HEK293T (cell line): ENCODE data around the gene VIT.

Source experiments
- CTCF ChIA-PET: fragments of 350-600 bp; formaldehyde crosslinking; extraction: SDS; loops from one replicate; lab custom pipeline; 2021; ENCODE audit warnings: antibody characterized with exemption, inconsistent platforms; lab: Yijun Ruan, JAX
- POLR2A ChIA-PET: fragments of 350-600 bp; formaldehyde crosslinking; extraction: SDS; loops from one replicate; lab custom pipeline; 2020; ENCODE audit warnings: antibody characterized with exemption, inconsistent platforms; lab: Yijun Ruan, JAX
- DNase-seq: peaks from one replicate; pipeline ENCODE4 v3.0.0; 2012; ENCODE audit warnings: mixed read lengths; ENCODE audit errors: extremely low spot score
- ARNT ChIP-seq: fragments of 450-650 bp; IDR thresholded peaks from 2 replicates; pipeline ENCODE4 v1.6.1; 2017; ENCODE audit warnings: mild to moderate bottlenecking
- BHLHE40 ChIP-seq: fragments of 450-650 bp; IDR thresholded peaks from 2 replicates; pipeline ENCODE4 v1.6.1; 2016; ENCODE audit warnings: mild to moderate bottlenecking, moderate library complexity, borderline replicate concordance
- CTBP1 ChIP-seq: fragments of 450-650 bp; IDR thresholded peaks from 2 replicates; pipeline ENCODE4 v1.6.1; 2016; ENCODE audit warnings: borderline replicate concordance
- ELF4 ChIP-seq: fragments of 450-650 bp; IDR thresholded peaks from 2 replicates; pipeline ENCODE4 v1.6.1; 2017; ENCODE audit warnings: antibody characterized with exemption
- FOXA1 ChIP-seq: fragments of 450-650 bp; IDR thresholded peaks from 2 replicates; pipeline ENCODE4 v1.6.1; 2016; ENCODE audit warnings: mild to moderate bottlenecking
- FOXK2 ChIP-seq: fragments of 450-650 bp; IDR thresholded peaks from 2 replicates; pipeline ENCODE4 v1.6.1; 2016; ENCODE audit warnings: mild to moderate bottlenecking
- FOXM1 ChIP-seq: fragments of 450-650 bp; IDR thresholded peaks from 2 replicates; pipeline ENCODE4 v1.6.1; 2017; ENCODE audit warnings: mild to moderate bottlenecking, borderline replicate concordance
- HDGF ChIP-seq: fragments of 450-650 bp; IDR thresholded peaks from 2 replicates; pipeline ENCODE4 v1.6.1; 2017; ENCODE audit warnings: antibody characterized with exemption, borderline replicate concordance
- L3MBTL2 ChIP-seq: fragments of 450-650 bp; conservative IDR thresholded peaks from 2 replicates; pipeline ENCODE4 v1.6.1; 2016; ENCODE audit warnings: mild to moderate bottlenecking
- LEF1 ChIP-seq: fragments of 450-650 bp; IDR thresholded peaks from 2 replicates; pipeline ENCODE4 v1.6.1; 2017; ENCODE audit warnings: mild to moderate bottlenecking, borderline replicate concordance
- NFRKB ChIP-seq: fragments of 450-650 bp; IDR thresholded peaks from 2 replicates; pipeline ENCODE4 v1.6.1; 2016; ENCODE audit warnings: mild to moderate bottlenecking, moderate library complexity
- PKNOX1 ChIP-seq: fragments of 450-650 bp; IDR thresholded peaks from 2 replicates; pipeline ENCODE4 v1.6.1; 2016
- SP1 ChIP-seq: fragments of 450-650 bp; IDR thresholded peaks from 2 replicates; pipeline ENCODE4 v1.6.1; 2017
- SUZ12 ChIP-seq: fragments of 450-650 bp; IDR thresholded peaks from 2 replicates; pipeline ENCODE4 v1.6.1; 2016; ENCODE audit warnings: mild to moderate bottlenecking
- TARDBP ChIP-seq: fragments of 450-650 bp; IDR thresholded peaks from 2 replicates; pipeline ENCODE4 v1.6.1; 2016
- ZNF384 ChIP-seq: fragments of 450-650 bp; IDR thresholded peaks from 2 replicates; pipeline ENCODE4 v1.6.1; 2016

Gene VIT

GRCh38 chr2:36727550-36727949, 31.0 kb downstream of the VIT start:
- TF ChIP-seq FOXK2: no peak
- no peak for TF ChIP-seq TARDBP
- TF ChIP-seq ZNF384: no peak
- no peak for TF ChIP-seq CTBP1
- TF ChIP-seq L3MBTL2: no peak
- no peak for TF ChIP-seq HDGF
- no peak for TF ChIP-seq SUZ12
- ChIA-PET POLR2A (no interaction called here), CTCF (interaction anchor here (0.5 to 1.0 kb wide), 2 partner anchors 44 kb away, joined by 3 to 4 read pairs; no protein-coding TSS in a partner anchor)
- DNase-seq: no peak

- ChIA-PET POLR2A (no interaction called here), CTCF (no interaction called here)
- no peak for DNase-seq
- TF ChIP-seq SUZ12 (no peak), SP1 (no peak), NFRKB (no peak), LEF1 (no peak), FOXA1 (no peak), BHLHE40 (no peak), ARNT (no peak), FOXK2 (no peak), ZNF384 (no peak), HDGF (no peak), TARDBP (no peak), L3MBTL2 (no peak), PKNOX1 (no peak), FOXM1 (no peak), CTBP1 (no peak), ELF4 (no peak)
Measured at GRCh38 chr2:36729067-36729466, 32.6 kb downstream of the VIT start.

GRCh38 chr2:36731941-36732672, 35.6 kb downstream of the VIT start:
- ChIA-PET CTCF (no interaction called here), POLR2A (no interaction called here)
- DNase-seq: no peak
- TF ChIP-seq CTBP1 (no peak), ARNT (no peak), FOXM1 (no peak), ELF4 (no peak), SUZ12 (no peak), LEF1 (no peak), HDGF (no peak)

- TF ChIP-seq L3MBTL2 (no peak), SUZ12 (no peak), ZNF384 (no peak), PKNOX1 (no peak), NFRKB (no peak), ARNT (no peak), LEF1 (no peak)
- no peak for DNase-seq
- POLR2A ChIA-PET: no interaction called here
- CTCF ChIA-PET: no interaction called here
Measured at GRCh38 chr2:36732673-36733036, 36.1 kb downstream of the VIT start.

GRCh38 chr2:36733215-36733614, 36.7 kb downstream of the VIT start:
- DNase-seq: no peak
- CTCF ChIA-PET: no interaction called here
- POLR2A ChIA-PET: no interaction called here
- no peak for TF ChIP-seq ZNF384
- no peak for TF ChIP-seq ARNT
- no peak for TF ChIP-seq TARDBP
- no peak for TF ChIP-seq PKNOX1
- no peak for TF ChIP-seq SUZ12
- TF ChIP-seq SP1: no peak
- no peak for TF ChIP-seq FOXA1
- no peak for TF ChIP-seq ELF4
- TF ChIP-seq FOXK2: no peak
- TF ChIP-seq BHLHE40: no peak
- TF ChIP-seq NFRKB: no peak
- no peak for TF ChIP-seq LEF1
- no peak for TF ChIP-seq FOXM1
- no peak for TF ChIP-seq L3MBTL2
- TF ChIP-seq HDGF: no peak

- CTCF ChIA-PET: no interaction called here
- no peak for DNase-seq
- no peak for TF ChIP-seq FOXA1
- no peak for TF ChIP-seq HDGF
- no peak for TF ChIP-seq ARNT
- no peak for TF ChIP-seq ELF4
- TF ChIP-seq SUZ12: no peak
- TF ChIP-seq TARDBP: no peak
- POLR2A ChIA-PET: no interaction called here
Measured at GRCh38 chr2:36734304-36734703, 37.8 kb downstream of the VIT start.
